ENCODE measurements around the gene C1orf21. TPM values are rescaled to one million over a fixed set of nuclear protein-coding genes. Genes with fewer than 3 reads are reported as not detected.
A peak's percentile ranks its signal among the peaks of the same experiment; 100 is the strongest.

The C1orf21 gene
- polyA plus RNA-seq, 3 donors = 0.23 to 1.1 (median 0.28) TPM

DNA sequence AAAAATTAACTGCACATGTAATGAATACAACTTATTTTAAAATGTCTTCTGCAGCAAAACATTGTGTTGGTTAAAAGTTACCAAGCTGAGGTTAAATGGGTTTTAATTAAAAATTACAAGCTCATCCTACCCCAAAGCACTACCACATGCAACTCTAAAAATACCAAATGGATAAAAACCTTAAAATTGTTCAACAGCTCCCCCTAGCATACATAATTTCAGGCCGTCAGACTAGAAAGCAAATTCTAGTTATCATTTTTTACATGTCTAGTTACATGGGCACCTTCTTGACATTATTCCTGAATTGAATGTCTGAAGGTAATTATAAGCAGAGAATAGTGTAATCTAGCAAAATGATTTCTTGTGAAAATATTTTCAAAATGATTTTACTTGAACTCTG, 176.5 kb downstream of the C1orf21 start:
- WGBS (ENCODE audit: insufficient coverage) = no CpG with 5 or more reads among the region's 1 CpG
- Mint-ChIP-seq H3K4me1 (peaks cover 21% of the 10 kb centered on the region), H3K27ac (no peak overlapping the region), H3K36me3 (no peaks in the 10 kb centered on the region), H3K27me3 (ENCODE audit: low read depth in 3 of 3) (peaks cover 0 to 2% (median 0%) of the 10 kb centered on the region in 3 donors), H3K4me3 (no peak overlapping the region), H3K9me3 (peaks cover 2 to 10% (median 3%) of the 10 kb centered on the region in 7 donors)
- H3K36me3 ChIP-seq (replicated peaks in 1 of 2; ENCODE audit: control insufficient read depth in 1 of 2, insufficient read depth in 2 of 2, low read length in 2 of 2) = no peaks in the 10 kb centered on the region
- H3K9ac ChIP-seq (ENCODE audit: insufficient read depth, low read length, poor library complexity, severe bottlenecking) = no peak overlapping the region
- intact Hi-C loops (cut with micrococcal nuclease) = no loop called here
- no peaks in the 10 kb centered on the region for H4K20me1 ChIP-seq (ENCODE audit: insufficient read depth, low read length)
- no peak overlapping the region for H2AFZ ChIP-seq (ENCODE audit: insufficient read depth, low read depth, low read length, poor library complexity, severe bottlenecking)
- peaks cover 0 to 5% of the 10 kb centered on the region in 2 donors for H3K9me3 ChIP-seq (replicated peaks in 1 of 2; ENCODE audit: control insufficient read depth in 1 of 2, insufficient read depth in 1 of 2, low read length in 2 of 2)
- H3K27me3 ChIP-seq (ENCODE audit: control insufficient read depth in 2 of 2, insufficient read depth in 2 of 2, low read length in 2 of 2) = no peaks in the 10 kb centered on the region
- DNase-seq = no peak
- TF ChIP-seq, protein P1, sequence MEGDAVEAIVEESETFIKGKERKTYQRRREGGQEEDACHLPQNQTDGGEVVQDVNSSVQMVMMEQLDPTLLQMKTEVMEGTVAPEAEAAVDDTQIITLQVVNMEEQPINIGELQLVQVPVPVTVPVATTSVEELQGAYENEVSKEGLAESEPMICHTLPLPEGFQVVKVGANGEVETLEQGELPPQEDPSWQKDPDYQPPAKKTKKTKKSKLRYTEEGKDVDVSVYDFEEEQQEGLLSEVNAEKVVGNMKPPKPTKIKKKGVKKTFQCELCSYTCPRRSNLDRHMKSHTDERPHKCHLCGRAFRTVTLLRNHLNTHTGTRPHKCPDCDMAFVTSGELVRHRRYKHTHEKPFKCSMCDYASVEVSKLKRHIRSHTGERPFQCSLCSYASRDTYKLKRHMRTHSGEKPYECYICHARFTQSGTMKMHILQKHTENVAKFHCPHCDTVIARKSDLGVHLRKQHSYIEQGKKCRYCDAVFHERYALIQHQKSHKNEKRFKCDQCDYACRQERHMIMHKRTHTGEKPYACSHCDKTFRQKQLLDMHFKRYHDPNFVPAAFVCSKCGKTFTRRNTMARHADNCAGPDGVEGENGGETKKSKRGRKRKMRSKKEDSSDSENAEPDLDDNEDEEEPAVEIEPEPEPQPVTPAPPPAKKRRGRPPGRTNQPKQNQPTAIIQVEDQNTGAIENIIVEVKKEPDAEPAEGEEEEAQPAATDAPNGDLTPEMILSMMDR (IDR thresholded peaks at IDR 0.05) = peak; percentile 41
- H3K79me2 ChIP-seq (ENCODE audit: insufficient read depth, low read length) = no peaks in the 10 kb centered on the region
- no peak overlapping the region for H3K4me3 ChIP-seq (replicated peaks in 1 of 3; ENCODE audit: low read depth in 2 of 3, low read length in 3 of 3)
- H3K4me2 ChIP-seq (replicated peaks; ENCODE audit: extremely low read depth, low read length, poor library complexity, severe bottlenecking) = no peak overlapping the region
- peaks cover 5 to 7% of the 10 kb centered on the region in 2 donors for H3K4me1 ChIP-seq (ENCODE audit: control insufficient read depth in 1 of 2, insufficient read depth in 2 of 2, low read length in 2 of 2)
- no peak overlapping the region for H3K27ac ChIP-seq (ENCODE audit: low read depth in 1 of 2, low read length in 2 of 2)

- H3K4me1 ChIP-seq (ENCODE audit: control insufficient read depth in 1 of 2, insufficient read depth in 2 of 2, low read length in 2 of 2) = peaks cover 5 to 7% of the 10 kb centered on the region in 2 donors
- H3K9ac ChIP-seq (ENCODE audit: insufficient read depth, low read length, poor library complexity, severe bottlenecking) = no peak overlapping the region
- no peak overlapping the region for H3K4me3 Mint-ChIP-seq
- H3K27me3 ChIP-seq (ENCODE audit: control insufficient read depth in 2 of 2, insufficient read depth in 2 of 2, low read length in 2 of 2) = no peaks in the 10 kb centered on the region
- no peak overlapping the region for H3K4me2 ChIP-seq (replicated peaks; ENCODE audit: extremely low read depth, low read length, poor library complexity, severe bottlenecking)
- no peak overlapping the region for H3K4me3 ChIP-seq (replicated peaks in 1 of 3; ENCODE audit: low read depth in 2 of 3, low read length in 3 of 3)
- TF ChIP-seq, protein P1 (IDR thresholded peaks at IDR 0.05) = no peak
- intact Hi-C loops (cut with micrococcal nuclease) = no loop called here
- no peaks in the 10 kb centered on the region for H3K9me3 ChIP-seq (replicated peaks in 1 of 2; ENCODE audit: control insufficient read depth in 1 of 2, insufficient read depth in 1 of 2, low read length in 2 of 2)
- peaks cover 0 to 2% (median 0%) of the 10 kb centered on the region in 3 donors for H3K27me3 Mint-ChIP-seq (ENCODE audit: low read depth in 3 of 3)
- no peak overlapping the region for H3K27ac ChIP-seq (ENCODE audit: low read depth in 1 of 2, low read length in 2 of 2)
- no peaks in the 10 kb centered on the region for H4K20me1 ChIP-seq (ENCODE audit: insufficient read depth, low read length)
- H3K36me3 ChIP-seq (replicated peaks in 1 of 2; ENCODE audit: control insufficient read depth in 1 of 2, insufficient read depth in 2 of 2, low read length in 2 of 2) = no peaks in the 10 kb centered on the region
- H3K36me3 Mint-ChIP-seq = no peaks in the 10 kb centered on the region
- H2AFZ ChIP-seq (ENCODE audit: insufficient read depth, low read depth, low read length, poor library complexity, severe bottlenecking) = peak overlapping the region; percentile 46
- H3K9me3 Mint-ChIP-seq = no peaks in the 10 kb centered on the region
- no peak for DNase-seq
- H3K4me1 Mint-ChIP-seq = peaks cover 25% of the 10 kb centered on the region
- H3K79me2 ChIP-seq (ENCODE audit: insufficient read depth, low read length) = no peaks in the 10 kb centered on the region
- no peak overlapping the region for H3K27ac Mint-ChIP-seq
- 86% methylated on average over 1 of the region's 1 CpG for WGBS (ENCODE audit: insufficient coverage)
Measured at GRCh38 chr1:184567009-184567408, 180.2 kb downstream of the C1orf21 start.
